Bronchial epithelial cell (primary cell): ENCODE results near the gene GSS. TPM values are rescaled to one million over a fixed set of nuclear protein-coding genes. Genes with fewer than 3 reads are reported as not detected.

ENCODE experiments used
- DNase-seq: peaks from one replicate; pipeline ENCODE4 v3.0.0-alpha.2; 2010; ENCODE audit warnings: low read depth
- FAIRE-seq: peaks from 2 replicates; lab custom pipeline; 2011; peaks lifted over from hg19 to GRCh38; lab: Jason Lieb, UNC
- H3K27me3 ChIP-seq: 2 replicates; pipeline ENCODE4 v1.5.1; 2011; ENCODE audit warnings: low read length; ENCODE audit not compliant: control insufficient read depth, insufficient read depth
- H3K36me3 ChIP-seq: 2 replicates; pipeline ENCODE4 v1.5.1; 2011; ENCODE audit warnings: low read length; ENCODE audit not compliant: control insufficient read depth, insufficient read depth
- H3K4me3 ChIP-seq: 2 replicates; pipeline ENCODE4 v1.5.1; 2011; ENCODE audit warnings: mild to moderate bottlenecking, low read depth, low read length, control low read depth
- CTCF ChIP-seq: IDR thresholded peaks from 2 replicates; pipeline ENCODE4 v1.5.1; 2011; ENCODE audit warnings: mild to moderate bottlenecking, moderate library complexity, low read length, control low read depth, inconsistent platforms; ENCODE audit not compliant: insufficient read depth, severe bottlenecking
- total RNA-seq: library from RNA; depleted of rRNA; stranded (reverse); fragments of >200 nt; gene quantifications from 2 replicates; pipeline ENCODE4 v1.2.1, GENCODE V29; 2014

GSS gene
- total RNA-seq, 1 donor from 2014 or later, result 105 TPM

- peaks cover 29% of the 10 kb centered on the region for H3K36me3 ChIP-seq
- no peaks in the 10 kb centered on the region for H3K27me3 ChIP-seq
- DNase-seq (no peak), FAIRE-seq (no peak)
- no peak overlapping the region for H3K4me3 ChIP-seq
- TF ChIP-seq CTCF, result no peak
These were observed 30.3 kb downstream of the GSS start for GRCh38 chr20:34925341-34925740.

- H3K36me3 ChIP-seq, result peaks cover 23% of the 10 kb centered on the region
- no peak overlapping the region for H3K4me3 ChIP-seq
- DNase-seq, result no peak
- no peak for FAIRE-seq
- TF ChIP-seq CTCF, result no peak
- no peaks in the 10 kb centered on the region for H3K27me3 ChIP-seq
These were observed 32.2 kb downstream of the GSS start for GRCh38 chr20:34923414-34923813.

- no peak for TF ChIP-seq CTCF
- peaks cover 19% of the 10 kb centered on the region for H3K36me3 ChIP-seq
- peak; percentile 96 for DNase-seq
- peak; percentile 91 for FAIRE-seq
- H3K4me3 ChIP-seq, result no peak overlapping the region
- no peaks in the 10 kb centered on the region for H3K27me3 ChIP-seq
These were observed 32.8 kb downstream of the GSS start for GRCh38 chr20:34922654-34923381.

- no peaks in the 10 kb centered on the region for H3K27me3 ChIP-seq
- H3K36me3 ChIP-seq, result peaks cover 16% of the 10 kb centered on the region
- H3K4me3 ChIP-seq, result no peak overlapping the region
- DNase-seq, result no peak
- FAIRE-seq, result no peak
- TF ChIP-seq CTCF, result no peak
These were observed 34.2 kb downstream of the GSS start for GRCh38 chr20:34921436-34921835.

- FAIRE-seq, result no peak
- no peak for DNase-seq
- Histone ChIP-seq H3K36me3 (peaks cover 10% of the 10 kb centered on the region), H3K27me3 (no peaks in the 10 kb centered on the region), H3K4me3 (no peak overlapping the region)
- TF ChIP-seq CTCF, result no peak
These were observed 35.6 kb downstream of the GSS start for GRCh38 chr20:34920055-34920454.
